AG10803 (cell line): ENCODE results near the gene IP6K3.

ENCODE experiments used
- DNase-seq: peaks from one replicate; pipeline ENCODE4 v3.0.0; 2010; ENCODE audit warnings: low read depth
- H3K4me3 ChIP-seq: 2 replicates; pipeline ENCODE4 v1.5.1; 2011; ENCODE audit warnings: mild to moderate bottlenecking, low read length, control low read depth
- CTCF ChIP-seq: conservative IDR thresholded peaks from 2 replicates; pipeline ENCODE4 v1.5.1; 2011; ENCODE audit warnings: mild to moderate bottlenecking, low read length, control low read depth, inconsistent platforms

Gene IP6K3

GRCh38 chr6:33696076-33696475 lies 50.6 kb downstream of the IP6K3 start:
- no peak for DNase-seq
- TF ChIP-seq CTCF, result no peak
- H3K4me3 ChIP-seq, result no peak overlapping the region

GRCh38 chr6:33695451-33695887 lies 51.2 kb downstream of the IP6K3 start:
- H3K4me3 ChIP-seq, result no peak overlapping the region
- DNase-seq, result peak; percentile 46
- TF ChIP-seq CTCF, result no peak

- no peak for DNase-seq
- no peak overlapping the region for H3K4me3 ChIP-seq
- TF ChIP-seq CTCF, result no peak
Measured at GRCh38 chr6:33694977-33695376, 51.7 kb downstream of the IP6K3 start.

- H3K4me3 ChIP-seq, result no peak overlapping the region
- peak; percentile 69 for DNase-seq
- TF ChIP-seq CTCF, result no peak
Measured at GRCh38 chr6:33694401-33694931, 52.2 kb downstream of the IP6K3 start.

GRCh38 chr6:33693186-33694105 lies 53.3 kb downstream of the IP6K3 start:
- DNase-seq, result no peak
- H3K4me3 ChIP-seq, result no peak overlapping the region
- no peak for TF ChIP-seq CTCF

- no peak for TF ChIP-seq CTCF
- H3K4me3 ChIP-seq, result no peak overlapping the region
- DNase-seq, result peak; percentile 80
Measured at GRCh38 chr6:33692760-33693158, 53.9 kb downstream of the IP6K3 start.
